ENCODE measurements around the gene CEP20.

Gene CEP20

DNA sequence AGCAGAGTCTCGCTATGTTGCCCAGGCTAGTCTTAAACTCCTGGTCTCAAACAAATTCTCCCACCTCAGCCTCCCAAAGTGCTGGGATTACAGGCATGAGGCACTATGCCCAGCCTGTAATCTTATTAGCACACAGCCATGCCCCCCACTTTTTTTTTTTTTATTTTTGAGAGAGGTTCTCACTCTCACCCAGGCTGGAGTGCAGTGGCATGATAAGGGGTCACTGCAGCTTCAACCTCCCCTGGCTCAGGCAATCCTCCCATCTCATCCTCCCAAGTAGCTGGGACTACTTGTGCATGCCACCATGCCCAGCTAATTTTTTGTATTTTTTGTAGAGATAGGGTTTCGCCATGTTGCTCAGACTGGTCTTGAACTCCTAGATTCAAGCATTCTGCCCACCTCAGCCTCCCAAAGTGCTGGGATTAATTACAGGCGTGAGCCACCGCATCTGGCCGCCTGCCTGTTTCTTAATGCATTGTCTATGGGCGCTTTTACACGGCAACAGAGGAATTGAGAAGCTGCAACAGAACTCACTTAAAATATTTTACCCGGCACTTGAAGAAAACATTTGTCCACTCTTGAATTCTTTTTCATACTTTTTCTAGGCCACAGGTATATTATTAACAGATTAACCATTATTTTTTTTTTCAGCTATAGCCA is 8.8 kb upstream of the CEP20 start:
- DNase-seq = peak; percentile 66

DNA sequence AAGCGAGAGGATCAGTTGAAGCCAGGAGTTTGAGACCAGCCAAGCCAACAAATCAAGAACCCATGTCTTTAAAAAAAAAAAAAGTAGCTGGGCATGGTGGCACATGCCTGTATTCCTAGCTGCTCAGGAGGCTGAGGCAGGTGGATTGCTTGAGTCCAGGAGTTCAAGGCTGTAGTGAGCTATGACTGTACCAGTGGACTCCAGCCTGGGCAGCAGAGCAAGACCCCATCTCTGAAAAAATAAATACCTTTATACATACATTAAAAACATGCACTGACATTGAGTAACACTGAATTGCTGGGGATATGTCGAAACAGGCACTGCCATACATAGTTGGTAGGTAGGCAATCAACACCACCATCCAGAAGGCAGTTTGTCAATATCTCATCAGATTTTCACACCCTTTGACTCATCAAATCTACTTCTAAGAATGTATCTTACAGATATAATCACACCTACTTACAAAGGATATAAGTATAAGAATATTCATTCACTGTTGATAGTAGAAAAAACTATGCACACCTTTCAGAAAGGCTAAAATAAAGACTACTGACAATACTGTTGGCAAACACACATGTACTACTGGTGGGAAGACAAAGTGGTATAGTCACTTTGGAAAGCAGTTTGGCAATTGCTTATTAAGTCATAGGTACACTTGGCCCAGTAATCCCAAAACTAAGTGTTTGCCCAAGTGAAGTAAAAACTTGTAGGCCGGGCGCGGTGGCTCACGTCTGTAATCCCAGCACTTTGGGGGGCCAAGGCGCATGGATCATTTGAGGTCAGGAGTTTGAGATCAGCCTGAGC is 6.4 kb upstream of the CEP20 start:
- DNase-seq = no peak

DNA sequence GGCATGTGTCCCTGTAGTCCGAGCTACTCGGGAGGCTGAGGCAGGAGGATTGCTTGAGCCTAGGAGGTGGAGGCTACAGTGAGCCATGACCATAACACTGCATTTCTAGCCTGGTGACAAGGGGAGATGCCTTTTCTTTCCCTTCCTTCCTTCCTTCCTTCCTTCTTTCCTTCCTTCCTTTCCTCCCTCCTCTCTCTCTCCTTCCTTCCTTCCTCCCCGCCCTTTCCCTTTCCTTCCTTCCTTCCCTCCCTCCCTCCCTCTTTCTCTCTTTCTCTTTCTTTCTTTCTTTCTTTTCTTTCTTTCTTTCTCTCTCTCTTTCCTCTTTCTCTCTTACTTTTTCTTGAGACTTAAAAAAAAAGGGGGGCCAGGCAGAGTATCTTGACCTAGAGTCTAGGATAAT is 3.1 kb upstream of the CEP20 start:
- no peak for DNase-seq

DNA sequence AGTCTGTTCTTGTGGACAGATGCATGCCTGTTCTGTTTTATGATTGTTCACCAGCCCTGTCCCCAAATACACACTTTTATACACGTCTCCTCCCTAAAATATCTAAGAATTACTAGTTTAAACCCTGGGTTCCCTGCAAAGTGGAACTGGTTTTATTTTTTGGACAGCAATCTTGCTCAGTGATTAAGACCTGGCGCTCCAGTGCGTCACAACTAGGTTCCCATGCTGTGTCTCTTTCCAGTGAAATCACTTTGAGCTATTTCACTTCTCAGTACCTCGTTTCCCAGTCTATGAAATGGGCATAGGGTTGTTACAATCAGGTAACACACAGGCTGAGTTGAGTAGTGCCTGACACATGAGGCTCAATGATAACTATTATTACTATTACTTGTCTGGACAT is 1.1 kb downstream of the CEP20 start:
- no peak for DNase-seq

DNA sequence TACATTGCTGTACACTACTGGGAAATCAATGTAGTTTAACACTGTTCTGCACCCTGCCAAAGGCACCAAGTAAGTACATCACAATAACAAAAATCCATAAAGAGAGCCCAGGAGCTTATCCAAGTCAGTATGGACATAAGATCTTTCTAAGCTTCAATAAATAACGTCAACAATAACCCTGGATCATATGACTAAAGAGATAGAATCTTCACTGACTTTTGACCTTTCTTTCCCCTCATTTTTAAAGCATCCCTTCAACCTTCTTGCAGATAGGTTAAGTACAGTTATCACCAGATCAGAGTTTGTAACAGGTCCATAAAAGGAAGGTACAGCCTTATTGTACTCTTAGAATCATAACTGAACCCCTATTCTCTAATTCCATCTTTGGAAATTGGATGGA is 2.3 kb downstream of the CEP20 start:
- no peak for DNase-seq

DNA sequence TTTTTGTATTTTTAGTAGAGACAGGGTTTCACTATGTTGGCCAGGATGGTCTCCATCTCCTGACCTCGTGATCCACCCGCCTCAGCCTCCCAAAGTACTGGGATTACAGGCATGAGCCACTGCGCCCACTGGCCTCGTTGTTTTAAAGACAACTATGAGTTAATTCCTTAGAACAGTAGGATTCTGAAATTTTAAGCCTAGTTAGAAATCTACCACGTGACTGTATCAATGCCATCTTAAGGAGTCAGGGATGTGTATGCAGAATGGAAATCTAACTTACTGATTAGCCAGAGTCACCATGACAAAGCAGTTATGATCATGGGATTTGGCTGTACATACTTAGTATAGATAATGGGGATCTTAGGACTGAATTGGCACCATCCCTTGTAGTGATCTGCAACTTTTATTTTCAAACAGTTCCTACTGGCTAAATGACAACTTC is 2.8 kb downstream of the CEP20 start:
- DNase-seq = no peak

DNA sequence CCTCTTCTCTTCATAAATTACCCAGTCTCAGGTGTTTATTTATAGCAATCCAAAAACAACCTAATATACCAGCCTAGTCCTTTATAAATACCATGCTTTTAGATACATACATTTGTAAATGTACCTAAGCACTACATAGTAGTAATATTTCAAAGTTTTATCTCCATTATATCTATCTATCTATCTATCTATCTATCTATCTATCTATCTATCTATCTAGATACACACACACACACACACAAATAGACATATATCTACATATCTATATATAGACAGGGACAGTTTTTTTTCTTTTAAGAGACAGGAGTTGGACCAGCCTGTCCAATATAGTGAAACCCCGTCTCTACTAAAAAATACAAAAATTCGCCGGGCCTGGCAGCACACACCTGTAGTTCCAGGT is 5.8 kb downstream of the CEP20 start:
- DNase-seq = no peak

DNA sequence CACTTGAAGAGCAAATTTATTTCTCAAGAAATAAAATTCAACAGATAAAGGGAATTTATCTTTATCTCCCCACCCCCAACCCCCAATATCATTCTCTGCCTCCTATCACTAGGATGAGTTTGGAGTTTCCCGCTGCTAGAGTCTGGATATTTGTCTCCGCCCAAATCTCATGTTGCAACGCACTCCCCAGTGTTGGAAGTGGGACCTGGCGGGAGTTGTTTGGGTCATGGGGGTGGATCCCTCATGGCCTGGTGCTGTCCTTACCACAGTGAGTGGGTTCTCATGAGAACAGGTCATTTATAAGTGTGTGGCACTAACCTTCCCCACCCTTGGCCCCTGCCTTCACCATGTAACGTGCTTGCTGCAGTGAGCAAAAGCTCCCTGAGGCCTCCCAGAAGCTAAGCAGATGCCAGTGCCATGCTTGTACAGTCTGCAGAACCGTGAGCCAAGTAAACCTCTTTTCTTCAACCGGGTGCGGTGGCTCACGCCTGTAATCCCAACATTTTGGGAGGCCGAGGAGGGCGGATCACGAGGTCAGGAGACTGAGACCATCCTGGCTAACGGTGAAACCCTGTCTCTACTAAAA is 6.5 kb downstream of the CEP20 start:
- DNase-seq = no peak

DNA sequence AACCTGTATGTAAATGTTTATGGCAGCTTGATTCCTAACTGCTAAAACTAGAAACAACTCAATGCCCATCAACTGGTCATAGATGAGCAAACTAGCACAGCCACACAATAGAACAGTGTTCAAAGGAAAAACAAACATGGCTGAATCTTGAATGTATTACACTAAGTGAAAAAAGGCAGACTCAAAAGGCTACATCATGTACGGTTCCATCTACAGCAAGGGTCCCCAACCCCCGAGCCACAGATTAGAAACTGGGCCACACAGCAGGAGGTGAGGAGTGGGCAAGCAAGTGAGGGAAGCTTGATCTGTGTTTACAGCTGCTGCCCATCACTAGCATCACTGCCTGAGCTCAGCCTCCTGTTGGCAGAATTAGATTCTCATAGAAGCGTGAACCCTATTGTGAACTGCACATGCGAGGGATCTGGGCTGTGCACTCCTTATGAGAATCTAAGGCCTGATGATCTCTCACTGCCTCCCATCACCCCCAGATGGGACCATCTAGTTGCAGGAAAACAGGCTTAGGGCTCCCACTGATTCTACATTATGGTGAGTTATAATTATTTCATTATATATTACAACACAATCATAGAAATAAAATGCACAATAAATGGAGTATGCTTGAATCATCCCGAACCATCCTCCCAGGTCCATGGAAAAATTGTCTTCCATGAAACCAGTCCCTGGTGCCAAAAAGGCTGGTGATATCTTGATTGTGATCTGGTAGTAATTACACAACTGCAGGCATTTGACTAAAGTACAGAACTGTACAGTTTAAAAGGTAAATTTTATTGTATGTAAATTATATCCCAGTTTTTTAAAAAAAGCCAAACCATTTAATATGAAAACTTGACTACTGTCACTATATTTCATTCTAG is 7.7 kb downstream of the CEP20 start:
- DNase-seq = peak; percentile 48

DNA sequence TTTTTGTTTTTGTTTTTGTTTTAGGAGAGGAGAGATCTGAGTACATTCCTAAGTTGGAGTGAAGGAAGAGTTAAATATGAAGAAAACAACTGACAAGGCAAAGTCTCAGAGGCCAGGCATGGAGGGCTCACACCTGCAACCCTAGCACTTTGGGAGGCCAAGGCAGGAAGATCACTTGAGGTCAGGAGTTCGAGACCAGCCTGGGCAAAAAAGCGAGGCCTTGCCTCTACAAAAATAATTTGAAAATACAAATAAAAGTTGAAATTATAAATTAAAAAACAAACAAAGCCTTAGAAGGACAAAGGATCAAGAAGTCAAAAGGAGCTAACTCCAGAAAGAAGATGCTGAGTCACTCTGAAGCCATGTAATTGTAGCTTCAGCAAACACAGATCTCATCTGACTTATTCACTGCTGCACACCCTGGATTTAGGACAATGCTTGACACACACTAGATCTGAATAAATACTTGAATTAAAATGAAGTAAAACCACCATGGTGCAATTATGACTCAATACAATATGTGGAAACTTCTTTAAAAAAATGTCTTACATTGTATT is 9.1 kb downstream of the CEP20 start:
- peak; percentile 93 for DNase-seq

DNA sequence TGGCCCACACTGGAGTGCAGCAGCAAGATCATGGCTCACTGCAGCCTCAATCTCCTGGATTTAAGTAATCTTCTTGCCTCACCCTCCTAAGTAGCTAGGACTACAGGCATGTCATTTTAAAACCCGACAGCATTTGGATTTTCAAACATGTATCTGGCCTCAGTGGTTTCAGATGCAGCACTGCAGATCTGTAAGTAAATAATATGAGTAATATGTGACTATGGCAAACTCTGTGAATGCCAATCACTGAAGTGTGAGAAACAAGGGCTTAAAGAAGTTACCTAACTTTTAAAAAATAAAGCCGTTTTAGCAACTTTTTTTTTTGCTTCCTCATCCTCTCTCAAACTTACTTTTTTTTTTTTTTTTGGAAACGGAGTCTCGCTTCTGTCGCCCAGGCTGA is 11.9 kb downstream of the CEP20 start:
- no peak for DNase-seq

DNA sequence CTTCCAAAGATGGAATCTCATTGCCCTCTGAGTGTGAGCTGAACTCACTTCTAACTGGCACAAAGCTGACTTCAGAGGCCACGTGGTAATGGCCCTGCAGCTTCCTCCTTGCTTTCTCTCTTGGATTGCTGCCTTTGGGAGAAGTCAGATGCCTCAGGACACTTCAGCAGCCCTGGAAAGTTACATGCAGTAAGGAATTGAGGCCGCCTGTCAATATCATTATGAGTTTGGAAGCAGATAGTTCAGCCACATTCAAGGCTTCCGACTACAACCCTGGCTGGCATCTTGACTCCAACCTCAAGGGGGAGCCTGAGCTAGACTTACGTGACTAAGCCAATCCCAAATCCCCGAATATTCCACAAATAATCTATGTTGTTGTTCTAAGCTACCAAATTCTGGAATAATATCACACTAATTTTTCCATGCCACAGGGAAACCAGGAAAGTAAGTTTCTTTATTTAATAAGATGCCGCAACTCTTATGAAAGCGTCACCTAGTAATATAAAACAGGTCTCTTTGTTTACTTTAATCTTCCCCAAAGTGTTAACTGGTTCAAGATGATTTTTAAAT is 13.6 kb downstream of the CEP20 start:
- peak; percentile 68 for DNase-seq

DNA sequence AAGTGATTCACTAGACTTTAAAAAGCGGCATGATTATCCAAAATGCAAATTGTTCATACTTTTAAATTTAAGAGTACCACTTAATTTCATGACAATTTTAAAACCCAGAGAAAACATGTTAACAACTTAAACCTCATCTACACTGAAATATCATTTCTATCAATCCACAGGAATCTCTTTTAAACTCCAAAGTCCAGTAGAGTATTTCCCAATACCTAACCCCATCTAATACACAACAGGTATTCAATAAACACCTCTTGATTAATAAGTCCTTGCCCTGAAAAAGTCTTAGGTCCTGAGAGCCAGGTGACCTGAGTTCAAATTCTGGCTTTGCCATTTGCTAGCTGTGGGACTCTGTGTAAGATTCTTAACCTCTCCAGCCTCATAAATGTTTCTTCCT is 14.7 kb downstream of the CEP20 start:
- DNase-seq = no peak

DNA sequence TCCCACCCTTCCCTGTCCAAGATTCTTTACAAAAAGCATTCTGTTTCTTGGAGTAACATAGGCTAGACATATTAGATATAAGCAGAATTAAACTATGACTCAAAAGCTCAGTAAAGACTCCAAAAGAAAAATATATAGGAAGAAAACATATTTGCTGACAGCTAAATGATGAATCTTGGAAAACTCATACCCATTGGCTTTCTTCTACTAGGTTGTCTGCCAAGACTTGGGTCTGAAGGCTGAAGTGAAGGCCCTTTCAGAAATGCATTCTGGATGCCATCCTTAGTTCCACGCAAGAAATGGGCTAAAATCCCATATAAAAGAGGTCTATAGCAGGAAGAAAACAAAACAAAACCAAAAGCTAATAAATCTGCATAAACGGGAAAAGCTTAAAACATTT is 15.1 kb downstream of the CEP20 start:
- DNase-seq = no peak

DNA sequence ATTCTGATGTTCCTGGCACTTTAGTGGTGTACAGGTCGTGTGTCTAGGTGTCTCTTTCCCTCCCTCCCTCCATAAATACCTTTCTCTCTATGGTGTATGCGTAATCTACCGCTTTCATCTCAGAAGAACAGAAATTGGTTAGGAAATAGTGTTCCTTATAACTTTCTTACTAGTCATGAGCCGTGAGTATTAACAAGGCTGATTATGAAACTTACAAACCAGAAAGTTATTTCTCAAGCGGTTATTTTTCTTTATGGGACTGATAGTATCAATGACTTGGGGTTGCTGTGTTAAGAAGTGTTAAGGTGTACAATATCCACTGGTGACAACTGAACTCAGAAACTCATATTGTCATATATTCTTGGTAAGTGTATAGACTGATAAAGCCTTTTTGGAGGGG is 18.4 kb downstream of the CEP20 start:
- DNase-seq = no peak

DNA sequence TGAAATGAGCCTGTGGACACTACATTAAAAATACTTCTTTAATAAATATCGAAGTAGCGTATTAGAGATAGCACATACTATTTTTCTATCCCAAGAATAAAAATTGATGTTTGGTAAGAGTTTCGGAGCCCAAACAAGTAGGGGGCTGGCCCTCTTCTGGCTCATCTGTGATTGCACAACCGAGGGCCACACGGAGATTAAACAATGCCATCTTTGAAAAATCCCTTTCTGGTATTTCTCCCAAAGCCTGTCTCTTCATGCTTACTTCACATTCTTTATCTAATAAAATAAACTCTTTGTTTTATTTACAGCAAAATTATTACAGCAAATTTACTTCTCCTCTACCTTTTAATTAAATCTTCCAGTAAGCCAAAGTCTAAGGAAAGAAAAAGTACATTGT is 22.0 kb downstream of the CEP20 start:
- DNase-seq = no peak

DNA sequence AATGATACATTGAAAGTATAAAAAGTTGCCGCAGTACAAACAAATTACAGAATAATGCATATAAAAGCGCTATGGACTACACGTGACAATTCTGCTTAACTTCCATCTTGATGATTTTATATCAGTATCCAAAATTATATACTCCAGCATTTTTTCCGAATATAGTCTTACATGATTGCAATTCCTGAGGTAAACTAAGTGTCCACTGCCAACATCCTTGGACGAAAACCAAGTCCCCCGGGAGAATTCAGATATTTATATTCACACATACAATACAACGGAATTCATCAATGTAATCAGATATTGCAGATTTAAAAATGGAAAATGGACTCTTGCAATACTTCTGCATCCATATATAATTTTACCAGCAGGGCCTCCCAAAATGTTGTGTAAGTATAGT is 22.7 kb downstream of the CEP20 start:
- DNase-seq = peak; percentile 83

DNA sequence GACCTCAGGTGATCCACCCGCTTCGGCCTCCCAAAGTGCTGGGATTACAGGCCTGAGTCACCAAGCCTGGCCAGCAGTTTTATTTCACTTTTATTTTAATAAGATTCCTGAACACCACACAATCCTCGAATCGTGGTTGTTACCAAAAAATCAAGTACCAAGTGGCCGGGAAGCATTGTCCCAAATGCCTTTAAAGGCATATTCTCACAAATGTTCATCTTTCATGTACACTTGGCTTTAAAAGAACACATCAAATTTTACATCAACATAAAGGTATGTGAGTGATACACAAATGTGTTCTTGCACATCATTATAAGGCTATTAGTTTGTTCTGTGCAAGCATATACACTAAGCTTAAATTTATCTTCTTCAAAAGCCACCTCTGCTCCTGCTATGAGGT is 23.5 kb downstream of the CEP20 start:
- DNase-seq = no peak

DNA sequence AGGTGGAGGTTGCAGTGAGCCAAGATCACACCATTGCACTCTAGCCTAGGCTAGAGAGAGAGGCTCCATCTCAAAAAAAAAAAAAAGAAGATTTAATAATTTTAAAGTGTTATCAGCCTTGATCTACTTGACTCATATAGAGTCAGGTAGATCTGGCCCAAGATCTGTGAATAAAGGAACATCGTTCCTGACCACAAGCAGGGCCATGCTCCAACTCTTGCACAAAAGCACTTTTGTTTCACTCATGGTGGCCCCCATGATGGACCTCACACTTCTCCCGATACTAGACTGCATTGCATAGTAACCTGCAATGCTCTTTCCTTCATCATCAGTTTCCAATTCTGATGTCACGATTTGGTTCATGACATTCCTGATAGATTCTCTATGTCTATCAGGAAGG is 26.4 kb downstream of the CEP20 start:
- no peak for DNase-seq

DNA sequence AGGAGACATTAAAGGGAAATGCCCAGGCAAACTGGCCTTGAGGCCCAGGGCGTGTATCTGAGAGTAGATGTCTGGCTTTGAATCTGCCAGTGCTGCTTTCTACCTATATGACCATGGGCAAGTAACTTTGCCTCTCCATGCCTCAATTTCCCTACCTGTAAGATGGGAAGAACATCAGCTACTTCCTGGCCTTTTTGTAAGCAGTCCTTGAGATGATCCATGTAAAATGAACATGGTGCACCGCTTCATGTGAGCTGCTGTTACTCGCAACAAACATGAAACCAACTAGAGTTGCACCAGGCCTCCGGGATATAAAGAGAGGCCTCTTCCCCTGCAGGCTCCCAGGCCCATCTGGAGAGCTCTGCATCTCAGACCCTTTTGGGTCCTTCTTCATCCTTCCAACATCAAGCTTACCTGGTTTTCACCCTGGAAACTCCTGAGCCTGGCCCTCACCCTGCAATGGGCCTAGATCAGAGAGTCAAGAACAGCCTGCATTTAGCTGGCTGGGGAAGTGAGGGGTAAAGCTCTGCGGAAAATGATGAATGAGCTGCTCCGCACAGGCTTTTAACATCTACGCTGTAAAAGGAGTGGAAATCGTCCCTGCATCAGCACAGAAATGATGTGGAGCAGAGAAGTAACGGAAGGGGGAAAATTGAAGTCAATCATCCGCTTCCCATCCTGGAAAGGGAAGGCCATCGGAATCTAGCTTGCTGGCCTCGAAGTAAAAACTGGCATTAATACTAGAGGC is 29.3 kb downstream of the CEP20 start:
- DNase-seq = no peak

DNA sequence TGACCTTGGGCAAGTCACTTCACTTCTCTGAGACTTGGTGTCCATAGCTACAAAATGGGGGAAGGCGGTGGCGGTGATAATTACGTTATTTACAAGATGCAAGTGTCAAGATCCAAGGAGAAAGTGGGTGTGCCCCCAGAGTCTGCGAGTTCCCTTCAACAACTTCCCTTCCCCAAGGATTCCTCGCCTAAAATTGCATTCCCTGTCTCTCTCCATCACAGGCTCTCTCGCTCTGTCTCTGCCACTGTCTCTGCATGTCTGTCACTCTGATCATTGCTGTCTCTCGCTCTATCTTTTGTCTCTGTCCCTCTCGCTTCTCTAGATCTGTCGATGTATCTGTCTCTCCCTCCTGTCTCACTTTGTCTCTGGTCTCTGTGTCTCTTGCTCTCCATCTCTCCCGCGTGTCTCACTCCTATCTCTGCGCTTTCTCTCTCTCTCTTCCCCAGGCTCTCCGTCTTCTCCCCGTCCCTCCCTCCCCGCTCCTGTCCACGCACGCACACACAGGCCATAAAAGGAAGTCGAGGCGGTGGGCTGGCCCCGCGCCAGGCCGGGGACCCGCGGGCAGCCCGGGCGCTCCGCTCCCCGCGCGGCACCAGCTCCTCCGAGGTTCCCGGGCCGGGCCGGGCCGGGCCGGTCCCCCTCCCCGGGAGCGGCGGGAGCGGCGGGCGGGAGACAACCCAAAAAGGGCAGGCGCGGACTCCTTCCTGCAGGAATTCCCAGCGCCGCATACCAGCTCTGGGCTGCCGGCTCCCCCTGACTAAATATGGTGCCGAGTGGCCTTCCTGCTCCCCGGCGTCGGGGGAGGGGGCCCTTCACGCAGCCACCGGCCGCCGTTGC is 30.5 kb downstream of the CEP20 start:
- DNase-seq = peak; percentile 56
